ENCODE results near the gene NEU4.

DNA sequence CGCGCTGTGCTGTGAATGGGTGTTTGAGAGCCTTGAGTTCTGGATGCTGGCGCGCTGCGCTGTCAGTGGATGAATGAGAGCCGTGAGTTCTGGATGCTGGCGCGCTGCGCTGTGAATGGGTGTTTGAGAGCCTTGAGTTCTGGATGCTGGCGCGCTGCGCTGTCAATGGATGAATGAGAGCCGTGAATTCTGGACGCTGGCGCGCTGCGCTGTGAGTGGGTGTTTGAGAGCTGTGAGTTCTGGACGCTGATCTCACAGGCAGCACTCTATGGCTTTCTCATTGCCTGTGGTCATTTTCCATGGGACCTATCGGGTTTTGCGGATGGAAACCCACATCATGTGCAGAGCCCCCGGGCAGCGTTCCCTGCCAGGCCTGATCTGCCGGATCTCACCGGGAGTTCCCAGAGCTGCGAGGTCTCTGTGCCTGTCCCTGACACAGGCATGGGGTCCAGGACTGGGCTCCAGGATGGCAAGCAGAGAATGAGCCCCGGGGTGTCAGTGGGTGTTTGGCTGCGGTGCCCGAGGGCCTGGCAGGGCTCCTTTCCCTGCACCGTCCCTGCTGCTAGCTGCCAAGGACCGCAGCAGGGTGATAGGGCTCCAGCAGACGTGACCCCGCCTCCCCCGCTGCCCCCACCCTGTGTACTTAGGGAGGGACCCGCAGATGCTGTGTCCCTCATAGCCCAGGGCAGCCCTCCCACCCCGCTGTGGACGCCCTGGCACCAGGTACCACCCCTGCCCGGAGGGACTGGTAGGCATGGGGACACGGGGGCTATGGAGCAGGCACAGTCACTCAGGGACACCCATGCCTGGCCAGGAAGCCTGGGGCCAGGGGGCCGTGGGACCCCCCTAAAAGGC, 40.0 kb downstream of the NEU4 start:
- TF ChIP-seq, protein P1, sequence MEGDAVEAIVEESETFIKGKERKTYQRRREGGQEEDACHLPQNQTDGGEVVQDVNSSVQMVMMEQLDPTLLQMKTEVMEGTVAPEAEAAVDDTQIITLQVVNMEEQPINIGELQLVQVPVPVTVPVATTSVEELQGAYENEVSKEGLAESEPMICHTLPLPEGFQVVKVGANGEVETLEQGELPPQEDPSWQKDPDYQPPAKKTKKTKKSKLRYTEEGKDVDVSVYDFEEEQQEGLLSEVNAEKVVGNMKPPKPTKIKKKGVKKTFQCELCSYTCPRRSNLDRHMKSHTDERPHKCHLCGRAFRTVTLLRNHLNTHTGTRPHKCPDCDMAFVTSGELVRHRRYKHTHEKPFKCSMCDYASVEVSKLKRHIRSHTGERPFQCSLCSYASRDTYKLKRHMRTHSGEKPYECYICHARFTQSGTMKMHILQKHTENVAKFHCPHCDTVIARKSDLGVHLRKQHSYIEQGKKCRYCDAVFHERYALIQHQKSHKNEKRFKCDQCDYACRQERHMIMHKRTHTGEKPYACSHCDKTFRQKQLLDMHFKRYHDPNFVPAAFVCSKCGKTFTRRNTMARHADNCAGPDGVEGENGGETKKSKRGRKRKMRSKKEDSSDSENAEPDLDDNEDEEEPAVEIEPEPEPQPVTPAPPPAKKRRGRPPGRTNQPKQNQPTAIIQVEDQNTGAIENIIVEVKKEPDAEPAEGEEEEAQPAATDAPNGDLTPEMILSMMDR (conservative IDR thresholded peaks at IDR 0.05 in 1 of 2, IDR thresholded peaks at IDR 0.05 in 1 of 2; ENCODE audit: low read depth in 1 of 2, low read length in 2 of 2), result no peak
- no peak for TF ChIP-seq EZH2 (IDR thresholded peaks at IDR 0.05; ENCODE audit: low read length, missing control alignments)
